Caco-2 (cell line): ENCODE data around the gene PPP1R3D. TPM values are rescaled to one million over a fixed set of nuclear protein-coding genes. Genes with fewer than 3 reads are reported as not detected.

Source experiments
- BruUV-seq: library from RNA; stranded (reverse); fragments of 400-500 nt; replicated peaks from 2 replicates; lab custom pipeline; 2021; lab: Mats Ljungman, UMichigan
- CTCF ChIA-PET: fragments of 300-600 bp; sonication (Branson Sonifier 250); formaldehyde crosslinking; loops from one replicate; lab custom pipeline; 2022; ENCODE audit warnings: antibody characterized with exemption; lab: Charles Lee
- POLR2A ChIA-PET: fragments of 300-600 bp; sonication (Branson Sonifier 250); formaldehyde crosslinking; loops from one replicate; lab custom pipeline; 2022; ENCODE audit warnings: antibody characterized with exemption; lab: Charles Lee
- DNase-seq, 2 experiments: peaks; one replicate each; pipeline versions ENCODE4 v3.0.0 to v3.0.0-alpha.2; 2020 to 2022
- H3K27me3 ChIP-seq: replicated peaks from 2 replicates; pipeline ENCODE4 v1.6.0; 2011; ENCODE audit warnings: low read length; ENCODE audit not compliant: control insufficient read depth, insufficient read depth
- H3K36me3 ChIP-seq: 2 replicates; pipeline ENCODE4 v1.5.1; 2011; ENCODE audit warnings: low read length; ENCODE audit not compliant: control insufficient read depth, insufficient read depth
- H3K4me1 ChIP-seq: fragments of 250-450 bp; sonication (Bioruptor Pico); 2 replicates; pipeline ENCODE4 v1.5.1; 2020; ENCODE audit warnings: mild to moderate bottlenecking
- H3K4me3 ChIP-seq: 2 replicates; pipeline ENCODE4 v1.5.1; 2011; ENCODE audit warnings: low read depth, mild to moderate bottlenecking, control low read depth, low read length
- H3K9me3 ChIP-seq: fragments of 250-450 bp; sonication (Bioruptor Pico); 2 replicates; pipeline ENCODE4 v1.5.1; 2020; ENCODE audit warnings: mild to moderate bottlenecking, moderate library complexity
- H3K27ac Mint-ChIP-seq: one replicate; pipeline ENCODE4 v1.8.0; 2022; ENCODE audit warnings: mixed read lengths; ENCODE audit not compliant: unreplicated experiment
- H3K27me3 Mint-ChIP-seq: one replicate; pipeline ENCODE4 v1.8.0; 2022; ENCODE audit warnings: mixed read lengths; ENCODE audit not compliant: insufficient read depth, unreplicated experiment
- H3K36me3 Mint-ChIP-seq: one replicate; pipeline ENCODE4 v1.8.0; 2022; ENCODE audit warnings: mild to moderate bottlenecking, mixed read lengths; ENCODE audit not compliant: insufficient read depth, unreplicated experiment
- H3K4me1 Mint-ChIP-seq: one replicate; pipeline ENCODE4 v1.8.0; 2022; ENCODE audit warnings: low read depth, mixed read lengths; ENCODE audit not compliant: unreplicated experiment
- H3K4me3 Mint-ChIP-seq: one replicate; pipeline ENCODE4 v1.8.0; 2022; ENCODE audit warnings: mild to moderate bottlenecking, moderate library complexity, mixed read lengths; ENCODE audit not compliant: unreplicated experiment
- H3K9me3 Mint-ChIP-seq: one replicate; pipeline ENCODE4 v1.8.0; 2022; ENCODE audit warnings: mixed read lengths; ENCODE audit not compliant: unreplicated experiment
- CTCF ChIP-seq, 2 experiments: fragments of 200-600 bp in 1 of 2; IDR thresholded peaks; 1 replicate in 1 of 2; 2 replicates in 1 of 2; pipeline versions ENCODE4 v1.5.1 to v1.8.0; 2011 to 2022; ENCODE audit warnings: antibody characterized with exemption in 1 of 2, control low read depth in 1 of 2, inconsistent platforms in 1 of 2, low read depth in 1 of 2, low read length in 1 of 2, mild to moderate bottlenecking in 1 of 2, moderate library complexity in 1 of 2; ENCODE audit not compliant: insufficient read depth in 1 of 2, severe bottlenecking in 1 of 2, unreplicated experiment in 1 of 2
- intact Hi-C: fragments of 100-400 bp; cut with micrococcal nuclease; formaldehyde crosslinking; loops from one replicate; pipeline ENCODE4 v1.10.0; 2022; ENCODE audit not compliant: unreplicated experiment
- total RNA-seq: library from RNA; stranded (reverse); gene quantifications from 2 replicates; pipeline ENCODE4 v1.2.3, GENCODE V29; 2022

Gene PPP1R3D
- total RNA-seq, 1 experiment from 2014 or later: 10.4 TPM

GRCh38 chr20:59939052-59939878 is 840 bp downstream of the PPP1R3D start:
- no TSS peak for BruUV-seq
- Mint-ChIP-seq H3K9me3 (no peaks in the 10 kb centered on the region), H3K36me3 (peaks cover 35% of the 10 kb centered on the region), H3K4me3 (peak overlapping the region; percentile 99), H3K4me1 (peaks cover 32% of the 10 kb centered on the region), H3K27me3 (no peaks in the 10 kb centered on the region), H3K27ac (peak overlapping the region; percentile 97)
- peak in 1 of 2 experiments; percentile 44 for DNase-seq
- H3K36me3 ChIP-seq: no peaks in the 10 kb centered on the region
- H3K27me3 ChIP-seq: no peaks in the 10 kb centered on the region
- POLR2A ChIA-PET: interaction anchor here (0.5 to 1.4 kb wide), 4 partner anchors 9 to 907 kb away, joined by 4 to 14 read pairs (median 4); partner anchors contain the start of gene ATP5F1E
- peak overlapping the region; percentile 75 for H3K4me3 ChIP-seq
- TF ChIP-seq CTCF (IDR thresholded peaks at IDR 0.05; ENCODE audit: insufficient read depth in 1 of 2, low read depth in 1 of 2, low read length in 1 of 2, severe bottlenecking in 1 of 2, unreplicated experiment in 1 of 2): no peak
- no peaks in the 10 kb centered on the region for H3K9me3 ChIP-seq
- intact Hi-C loops: no loop called here
- CTCF ChIA-PET: interaction anchor here (0.6 to 2.4 kb wide), 7 partner anchors 9 to 111 kb away, joined by 3 to 31 read pairs (median 4); no protein-coding TSS in a partner anchor
- H3K4me1 ChIP-seq: peaks cover 22% of the 10 kb centered on the region

GRCh38 chr20:59938696-59939051 is 1.4 kb downstream of the PPP1R3D start:
- Histone ChIP-seq H3K4me3 (peak overlapping the region; percentile 75), H3K36me3 (no peaks in the 10 kb centered on the region), H3K27me3 (no peaks in the 10 kb centered on the region), H3K9me3 (no peaks in the 10 kb centered on the region), H3K4me1 (peaks cover 22% of the 10 kb centered on the region)
- no peaks in the 10 kb centered on the region for H3K9me3 Mint-ChIP-seq
- no TSS peak for BruUV-seq
- DNase-seq: no peak
- H3K27me3 Mint-ChIP-seq: no peaks in the 10 kb centered on the region
- intact Hi-C loops: no loop called here
- POLR2A ChIA-PET: interaction anchor here (0.5 kb wide), 1 partner anchor 149 kb away, joined by 4 read pairs; no protein-coding TSS in a partner anchor
- peaks cover 34% of the 10 kb centered on the region for H3K36me3 Mint-ChIP-seq
- peaks cover 32% of the 10 kb centered on the region for H3K4me1 Mint-ChIP-seq
- peak overlapping the region; percentile 79 for H3K27ac Mint-ChIP-seq
- TF ChIP-seq CTCF (IDR thresholded peaks at IDR 0.05; ENCODE audit: insufficient read depth in 1 of 2, low read depth in 1 of 2, low read length in 1 of 2, severe bottlenecking in 1 of 2, unreplicated experiment in 1 of 2): no peak
- H3K4me3 Mint-ChIP-seq: peak overlapping the region; percentile 99
- CTCF ChIA-PET: interaction anchor here (0.6 to 1.3 kb wide), 3 partner anchors 17 to 111 kb away, joined by 3 read pairs; no protein-coding TSS in a partner anchor

- CTCF ChIA-PET: interaction anchor here (0.6 to 0.7 kb wide), 2 partner anchors 17 to 112 kb away, joined by 3 read pairs; no protein-coding TSS in a partner anchor
- BruUV-seq: TSS peak; percentile 48
- POLR2A ChIA-PET: interaction anchor here (0.5 kb wide), 1 partner anchor 149 kb away, joined by 4 read pairs; no protein-coding TSS in a partner anchor
- Mint-ChIP-seq H3K36me3 (peaks cover 37% of the 10 kb centered on the region), H3K4me1 (peaks cover 32% of the 10 kb centered on the region), H3K4me3 (peak overlapping the region; percentile 99), H3K27ac (peak overlapping the region; percentile 79), H3K27me3 (no peaks in the 10 kb centered on the region), H3K9me3 (no peaks in the 10 kb centered on the region)
- intact Hi-C loops: no loop called here
- no peak for DNase-seq
- no peaks in the 10 kb centered on the region for H3K36me3 ChIP-seq
- no peaks in the 10 kb centered on the region for H3K27me3 ChIP-seq
- H3K4me1 ChIP-seq: peaks cover 22% of the 10 kb centered on the region
- no peak overlapping the region for H3K4me3 ChIP-seq
- no peak for TF ChIP-seq CTCF (IDR thresholded peaks at IDR 0.05; ENCODE audit: insufficient read depth in 1 of 2, low read depth in 1 of 2, low read length in 1 of 2, severe bottlenecking in 1 of 2, unreplicated experiment in 1 of 2)
- no peaks in the 10 kb centered on the region for H3K9me3 ChIP-seq
Measured at GRCh38 chr20:59938221-59938620, 1.9 kb downstream of the PPP1R3D start.
